Measurements from ENCODE around the gene KIF11. TPM values are rescaled to one million over a fixed set of nuclear protein-coding genes. Genes with fewer than 3 reads are reported as not detected.
A peak's percentile ranks its signal among the peaks of the same experiment; 100 is the strongest.
"Not testable (repeated sequence)": the region's sequence is repeated elsewhere in the genome, so short reads cannot be mapped to it uniquely, and the experiment has no call there.

Gene KIF11
- polyA plus RNA-seq, 1 donor: 12.5 TPM

DNA sequence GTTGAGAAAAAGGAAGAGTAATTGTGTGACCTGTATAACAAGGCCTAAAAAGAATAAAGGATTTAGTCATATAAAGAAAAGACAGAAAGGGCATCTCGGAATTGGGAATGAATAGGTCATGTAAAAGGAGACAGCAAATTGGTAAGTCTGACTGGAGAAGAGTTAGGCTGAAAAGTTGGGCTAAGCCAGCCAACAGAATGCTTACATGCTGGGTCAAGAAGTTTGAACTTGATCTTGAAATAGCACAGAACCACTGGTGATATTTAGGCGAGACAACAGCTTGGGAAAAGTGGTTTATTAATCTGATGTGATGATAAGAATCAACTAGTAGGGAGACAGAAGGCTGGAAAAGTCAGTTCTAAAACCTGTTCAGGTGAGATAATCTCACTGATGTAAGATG is 23.9 kb upstream of the KIF11 start:
- Histone ChIP-seq H3K36me3 (ENCODE audit: control insufficient read depth, insufficient read depth, low read length) (no peaks in the 10 kb centered on the region), H3K27ac (ENCODE audit: low read length) (no peak overlapping the region), H3K4me1 (ENCODE audit: control insufficient read depth, insufficient read depth, low read length) (peaks cover 4% of the 10 kb centered on the region), H3K4me3 (ENCODE audit: low read length) (no peak overlapping the region), H3K27me3 (ENCODE audit: control insufficient read depth, insufficient read depth, low read length) (no peaks in the 10 kb centered on the region), H3K9me3 (ENCODE audit: control insufficient read depth, low read depth, low read length) (no peaks in the 10 kb centered on the region)
- 100% methylated on average over 1 of the region's 2 CpGs for WGBS (ENCODE audit: insufficient coverage, low lambda C conversion rate)
- no peak for DNase-seq

DNA sequence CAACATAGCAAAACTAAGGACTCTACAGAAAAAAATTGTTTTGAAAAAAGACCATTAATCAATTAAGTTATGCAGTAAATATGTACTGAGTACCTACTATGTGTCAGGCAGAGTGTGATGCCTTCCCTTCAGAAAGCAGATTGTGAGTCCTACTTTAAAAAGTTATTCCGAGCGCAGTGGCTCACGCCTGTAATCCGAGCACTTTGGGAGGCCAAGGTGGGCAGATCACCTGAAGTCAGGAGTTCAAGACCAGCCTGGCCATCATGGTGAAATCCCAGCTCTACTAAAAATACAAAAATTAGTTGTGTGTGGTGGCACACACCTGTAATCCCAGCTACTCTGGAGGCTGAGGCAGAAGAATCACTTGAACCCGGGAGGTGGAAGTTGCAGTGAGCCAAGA is 23.3 kb upstream of the KIF11 start:
- no CpG with 5 or more reads among the region's 5 CpGs for WGBS (ENCODE audit: insufficient coverage, low lambda C conversion rate)
- H3K27me3 ChIP-seq (ENCODE audit: control insufficient read depth, insufficient read depth, low read length); H3K4me1 ChIP-seq (ENCODE audit: control insufficient read depth, insufficient read depth, low read length); DNase-seq; H3K27ac ChIP-seq (ENCODE audit: low read length); H3K9me3 ChIP-seq (ENCODE audit: control insufficient read depth, low read depth, low read length); H3K4me3 ChIP-seq (ENCODE audit: low read length); H3K36me3 ChIP-seq (ENCODE audit: control insufficient read depth, insufficient read depth, low read length): not testable (repeated sequence)

DNA sequence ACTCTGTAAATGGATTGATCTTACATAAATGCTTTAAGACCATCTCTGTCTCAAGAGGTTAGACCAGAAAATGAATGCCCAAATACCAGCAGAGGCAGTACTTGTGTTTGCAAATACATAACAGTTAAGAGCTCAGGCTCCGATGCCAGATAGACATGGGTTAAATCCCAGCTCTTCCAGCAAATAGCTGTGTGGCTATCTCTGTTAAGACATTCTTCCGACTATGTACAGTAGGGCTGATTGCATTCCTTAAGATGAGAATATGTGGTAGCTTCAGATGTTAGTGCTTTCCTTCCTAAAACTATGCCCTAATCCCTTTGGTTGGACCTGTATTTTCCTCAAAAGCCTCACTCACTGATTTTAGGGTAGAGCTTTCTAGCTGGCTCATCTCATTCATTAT is 21.3 kb upstream of the KIF11 start:
- Histone ChIP-seq H3K9me3 (ENCODE audit: control insufficient read depth, low read depth, low read length) (no peaks in the 10 kb centered on the region), H3K36me3 (ENCODE audit: control insufficient read depth, insufficient read depth, low read length) (no peaks in the 10 kb centered on the region), H3K27me3 (ENCODE audit: control insufficient read depth, insufficient read depth, low read length) (no peaks in the 10 kb centered on the region), H3K4me1 (ENCODE audit: control insufficient read depth, insufficient read depth, low read length) (peaks cover 4% of the 10 kb centered on the region), H3K27ac (ENCODE audit: low read length) (no peak overlapping the region), H3K4me3 (ENCODE audit: low read length) (no peak overlapping the region)
- no peak for DNase-seq
- no CpG with 5 or more reads among the region's 2 CpGs for WGBS (ENCODE audit: insufficient coverage, low lambda C conversion rate)

DNA sequence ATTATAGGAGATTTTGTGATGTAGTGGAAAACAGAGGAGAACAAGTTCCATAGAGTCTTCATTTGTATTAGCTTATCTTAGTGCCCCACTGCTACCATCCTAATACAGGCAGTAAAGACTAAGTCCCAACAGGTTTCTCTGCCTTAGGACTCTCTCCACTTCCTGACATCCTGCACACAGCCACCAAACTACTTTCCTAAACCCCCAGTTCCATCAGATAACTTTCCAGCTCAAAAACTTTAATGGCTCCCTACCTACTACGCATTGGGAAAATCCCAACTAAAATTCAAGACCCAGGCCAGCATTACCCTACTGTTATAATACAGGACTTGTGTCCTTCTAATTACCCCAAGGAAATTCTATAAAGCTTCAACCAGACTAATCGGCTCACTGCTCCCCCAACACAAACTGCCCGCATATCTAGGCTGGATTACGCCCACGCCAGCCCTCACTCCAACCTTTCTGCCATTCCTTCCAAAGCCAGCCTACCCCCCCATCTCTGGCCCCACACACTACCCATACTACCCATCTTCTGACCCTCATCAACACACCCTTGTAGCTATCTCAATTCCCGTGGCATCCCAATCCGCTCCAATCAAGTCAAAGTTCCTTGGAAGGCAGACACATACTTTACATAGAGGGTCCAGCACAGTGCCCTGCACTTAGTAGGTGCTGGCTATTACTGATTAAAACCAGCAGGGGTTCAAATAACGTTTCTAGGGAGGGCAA is 20.4 kb upstream of the KIF11 start:
- H3K9me3 ChIP-seq (ENCODE audit: control insufficient read depth, low read depth, low read length): no peaks in the 10 kb centered on the region
- H3K36me3 ChIP-seq (ENCODE audit: control insufficient read depth, insufficient read depth, low read length): no peaks in the 10 kb centered on the region
- DNase-seq: no peak
- H3K4me3 ChIP-seq (ENCODE audit: low read length): peak overlapping the region; percentile 99
- H3K27me3 ChIP-seq (ENCODE audit: control insufficient read depth, insufficient read depth, low read length): no peaks in the 10 kb centered on the region
- no CpG with 5 or more reads among the region's 8 CpGs for WGBS (ENCODE audit: insufficient coverage, low lambda C conversion rate)
- H3K27ac ChIP-seq (ENCODE audit: low read length): no peak overlapping the region
- H3K4me1 ChIP-seq (ENCODE audit: control insufficient read depth, insufficient read depth, low read length): peaks cover 4% of the 10 kb centered on the region

DNA sequence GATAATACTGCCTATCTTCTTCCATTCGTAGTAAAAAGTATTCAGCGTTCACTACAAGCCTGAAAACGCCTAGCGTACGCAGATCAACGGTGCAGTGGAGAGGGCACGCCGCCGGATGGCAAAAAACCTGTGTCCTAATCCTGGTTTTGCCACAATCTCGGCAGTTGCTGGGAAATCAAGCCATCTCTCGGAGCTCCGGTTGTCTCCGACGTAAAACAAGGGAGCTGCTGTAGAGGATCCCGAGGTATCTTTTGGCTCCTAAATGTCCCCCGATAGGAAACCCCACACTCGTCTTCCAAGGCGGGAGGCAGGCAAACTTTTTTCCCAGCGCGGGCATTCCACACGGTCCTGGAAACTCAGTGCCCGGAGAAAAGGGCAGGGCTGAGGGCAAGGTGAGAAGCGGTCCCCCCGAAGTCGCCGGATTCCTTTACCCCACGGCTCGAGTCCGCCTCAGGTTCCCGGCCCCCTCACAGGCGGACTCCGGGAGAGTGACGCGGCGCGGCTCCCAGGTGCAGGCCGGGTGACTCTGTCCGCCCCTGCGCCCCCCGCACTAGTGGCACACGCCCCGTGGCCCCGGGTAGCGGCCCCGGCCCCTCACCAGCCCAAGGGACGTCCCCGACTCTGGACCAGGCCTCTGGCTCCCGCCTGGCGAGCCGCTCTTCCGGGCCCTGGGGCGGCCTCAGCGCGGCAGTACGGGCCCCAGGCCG is 19.7 kb upstream of the KIF11 start:
- Histone ChIP-seq H3K4me1 (ENCODE audit: control insufficient read depth, insufficient read depth, low read length) (peaks cover 4% of the 10 kb centered on the region), H3K4me3 (ENCODE audit: low read length) (peak overlapping the region; percentile 99), H3K27ac (ENCODE audit: low read length) (peak overlapping the region; percentile 98), H3K36me3 (ENCODE audit: control insufficient read depth, insufficient read depth, low read length) (no peaks in the 10 kb centered on the region), H3K27me3 (ENCODE audit: control insufficient read depth, insufficient read depth, low read length) (no peaks in the 10 kb centered on the region), H3K9me3 (ENCODE audit: control insufficient read depth, low read depth, low read length) (no peaks in the 10 kb centered on the region)
- no CpG with 5 or more reads among the region's 56 CpGs for WGBS (ENCODE audit: insufficient coverage, low lambda C conversion rate)
- DNase-seq: peak in 1 of 2 donors; percentile 49

DNA sequence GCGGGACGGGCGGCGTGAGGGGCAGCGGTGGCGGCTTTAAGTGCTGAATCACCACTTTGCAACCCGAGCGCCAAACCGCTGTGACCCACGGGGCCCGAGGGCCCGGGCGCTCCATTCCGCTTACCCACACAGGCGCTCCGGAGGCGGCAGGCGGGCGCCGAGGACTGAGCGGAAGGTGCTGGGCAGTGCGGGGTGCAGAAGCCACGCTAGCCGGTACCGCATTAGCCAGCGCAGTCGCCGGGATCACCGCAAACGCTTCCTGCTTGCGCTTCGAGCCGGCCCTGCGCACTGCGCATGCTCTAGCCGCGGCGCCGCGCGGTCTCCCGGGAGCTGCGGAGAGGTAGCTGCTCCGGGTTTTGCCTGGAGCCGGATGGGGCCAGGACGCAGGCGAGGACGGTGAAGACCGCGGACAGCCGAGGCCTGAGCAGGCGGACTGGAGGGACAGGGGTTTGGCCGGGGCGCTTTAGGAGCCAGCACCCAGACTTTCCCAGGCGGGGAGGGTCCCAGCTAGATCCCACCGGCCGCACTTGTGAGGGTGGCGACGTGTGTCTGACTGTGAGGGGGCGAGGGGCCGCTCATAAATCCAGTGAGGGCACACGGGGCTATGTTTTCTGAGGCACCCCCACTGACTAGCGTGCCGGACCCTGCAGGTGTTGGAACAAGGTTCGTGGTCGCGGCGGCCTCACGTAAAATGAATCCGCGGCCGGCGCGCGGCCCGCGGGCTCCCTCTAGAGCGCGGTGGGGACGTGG is 19.0 kb upstream of the KIF11 start, which contains the start of gene IDE:
Gene IDE, minus strand, starts transcription at position 296 of the 750 bp plus-strand sequence. Its CDS starts 74 bp downstream, at position 222.
- Histone ChIP-seq H3K4me3 (ENCODE audit: low read length) (peak within 1 kb of the TSS; percentile 99), H3K27me3 (ENCODE audit: control insufficient read depth, insufficient read depth, low read length) (no peaks in the 10 kb centered on the region), H3K27ac (ENCODE audit: low read length) (peak within 1 kb of the TSS; percentile 98), H3K4me1 (ENCODE audit: control insufficient read depth, insufficient read depth, low read length) (peaks cover 4% of the 10 kb centered on the region), H3K36me3 (ENCODE audit: control insufficient read depth, insufficient read depth, low read length) (no peaks in the 10 kb centered on the region), H3K9me3 (ENCODE audit: control insufficient read depth, low read depth, low read length) (no peaks in the 10 kb centered on the region)
- no CpG with 5 or more reads among the region's 80 CpGs for WGBS (ENCODE audit: insufficient coverage, low lambda C conversion rate)
- peak; percentile 90 to 94 for DNase-seq

DNA sequence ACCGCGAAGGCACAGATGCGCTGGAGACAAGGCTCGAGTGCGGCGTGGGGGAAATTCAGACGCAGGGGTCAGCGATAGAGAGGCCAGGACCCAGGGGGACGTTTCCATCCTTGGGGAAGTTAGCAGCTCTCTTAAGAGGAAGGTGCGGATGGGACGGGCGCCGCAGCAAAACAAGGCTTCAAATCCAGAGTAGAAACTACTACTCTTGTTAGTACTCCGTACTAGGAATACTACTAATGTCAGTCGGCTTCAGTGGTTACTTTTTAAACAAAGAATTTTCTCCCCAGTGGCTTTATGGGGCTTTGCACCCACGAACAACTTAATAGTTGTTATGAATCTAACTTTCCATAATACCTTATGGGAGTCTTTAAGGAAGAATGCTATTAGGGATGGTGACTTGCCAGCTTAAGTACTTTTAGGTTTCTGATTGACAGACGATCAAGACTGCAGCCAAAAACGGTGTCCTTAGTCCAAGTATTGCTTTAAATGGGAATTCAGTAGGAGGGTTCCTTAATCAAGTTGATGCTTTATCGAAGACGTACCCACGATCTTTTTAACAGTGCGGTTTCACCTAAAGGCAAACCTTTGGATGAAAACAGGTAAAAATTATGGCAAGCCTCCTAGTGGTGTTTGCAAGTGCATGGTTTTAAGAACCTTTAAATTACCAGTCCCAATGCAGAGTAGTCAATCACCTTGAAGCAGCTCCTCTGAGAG is 18.2 kb upstream of the KIF11 start:
- H3K27me3 ChIP-seq (ENCODE audit: control insufficient read depth, insufficient read depth, low read length): no peaks in the 10 kb centered on the region
- H3K36me3 ChIP-seq (ENCODE audit: control insufficient read depth, insufficient read depth, low read length): no peaks in the 10 kb centered on the region
- H3K9me3 ChIP-seq (ENCODE audit: control insufficient read depth, low read depth, low read length): no peaks in the 10 kb centered on the region
- WGBS (ENCODE audit: insufficient coverage, low lambda C conversion rate): no CpG with 5 or more reads among the region's 22 CpGs
- peaks cover 4% of the 10 kb centered on the region for H3K4me1 ChIP-seq (ENCODE audit: control insufficient read depth, insufficient read depth, low read length)
- DNase-seq: no peak
- H3K4me3 ChIP-seq (ENCODE audit: low read length): peak overlapping the region; percentile 99
- peak overlapping the region; percentile 98 for H3K27ac ChIP-seq (ENCODE audit: low read length)

DNA sequence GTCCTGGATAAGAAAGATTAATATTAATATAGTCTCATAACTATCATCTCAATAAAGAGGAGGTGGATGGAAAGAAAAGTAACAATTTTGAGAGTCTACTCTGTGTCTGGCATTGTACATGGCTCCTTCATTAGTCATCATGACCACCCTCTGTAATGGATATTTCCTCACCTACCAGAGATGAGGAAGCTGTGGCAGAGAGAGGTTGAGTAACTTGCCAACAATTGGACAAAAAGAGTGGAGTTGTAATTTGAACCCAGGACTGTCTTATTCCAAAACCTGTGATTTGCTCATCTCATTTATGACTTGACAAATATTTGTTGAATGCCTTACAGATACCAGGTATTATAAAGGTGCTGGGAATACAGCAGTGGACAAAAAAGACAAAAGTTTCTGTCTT is 17.0 kb upstream of the KIF11 start:
- Histone ChIP-seq H3K4me1 (ENCODE audit: control insufficient read depth, insufficient read depth, low read length) (peaks cover 4% of the 10 kb centered on the region), H3K27me3 (ENCODE audit: control insufficient read depth, insufficient read depth, low read length) (no peaks in the 10 kb centered on the region), H3K27ac (ENCODE audit: low read length) (no peak overlapping the region), H3K36me3 (ENCODE audit: control insufficient read depth, insufficient read depth, low read length) (no peaks in the 10 kb centered on the region), H3K4me3 (ENCODE audit: low read length) (no peak overlapping the region), H3K9me3 (ENCODE audit: control insufficient read depth, low read depth, low read length) (no peaks in the 10 kb centered on the region)
- no peak for DNase-seq

DNA sequence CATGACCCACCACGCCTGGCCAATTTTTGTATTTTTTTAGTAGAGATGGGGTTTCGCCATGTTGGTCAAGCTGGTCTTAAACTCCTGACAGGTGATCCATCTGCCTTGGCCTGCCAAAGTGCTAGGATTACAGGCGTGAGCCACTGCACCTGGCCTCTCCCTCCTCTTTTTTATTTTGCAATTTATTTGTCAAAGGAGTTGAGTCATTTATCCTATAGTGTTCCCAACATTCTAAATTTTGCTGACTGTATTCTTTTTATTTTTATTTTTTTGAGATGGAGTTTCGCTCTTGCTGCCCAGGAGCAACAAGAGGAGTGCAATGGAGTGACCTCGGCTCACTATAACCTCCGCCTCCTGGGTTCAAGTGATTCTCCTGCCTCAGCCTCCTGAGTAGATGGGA is 10.6 kb upstream of the KIF11 start:
- H3K36me3 ChIP-seq (ENCODE audit: control insufficient read depth, insufficient read depth, low read length): not testable (repeated sequence)
- no CpG with 5 or more reads among the region's 6 CpGs for WGBS (ENCODE audit: insufficient coverage, low lambda C conversion rate)

More for the DNA sequence above, 10.6 kb upstream of the KIF11 start:
- not testable (repeated sequence) for H3K27me3 ChIP-seq (ENCODE audit: control insufficient read depth, insufficient read depth, low read length); H3K4me3 ChIP-seq (ENCODE audit: low read length); H3K4me1 ChIP-seq (ENCODE audit: control insufficient read depth, insufficient read depth, low read length); H3K27ac ChIP-seq (ENCODE audit: low read length); DNase-seq; H3K9me3 ChIP-seq (ENCODE audit: control insufficient read depth, low read depth, low read length)
